CD4-positive, alpha-beta T cell treated with Interleukin-17A for 4 hours (primary cell): ENCODE results near the gene CIBAR2.
"Not testable (repeated sequence)": the region's sequence is repeated elsewhere in the genome, so short reads cannot be mapped to it uniquely, and the experiment has no call there.

Experiments used
- DNase-seq: peaks from one replicate; pipeline ENCODE4 v3.0.0-alpha.2; 2020; ENCODE audit warnings: mixed read lengths

CIBAR2 gene

DNA sequence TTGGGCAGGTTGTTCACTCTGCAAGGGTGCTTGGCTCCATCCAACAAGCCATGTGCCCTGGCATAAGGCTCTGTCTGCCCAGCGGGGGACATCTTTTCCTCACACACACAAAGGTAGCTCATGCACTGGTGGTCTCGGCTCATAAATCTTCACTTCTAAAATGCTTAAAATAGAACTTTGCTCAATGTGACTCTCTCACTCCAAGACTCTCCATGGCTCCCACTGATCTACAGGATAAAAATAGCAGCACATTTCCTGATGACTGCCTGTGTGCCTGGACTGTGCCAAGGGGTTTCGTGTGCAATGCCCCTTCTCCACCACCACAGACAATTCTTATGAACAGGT lies 15.1 kb upstream of the CIBAR2 start:
- no peak for DNase-seq

DNA sequence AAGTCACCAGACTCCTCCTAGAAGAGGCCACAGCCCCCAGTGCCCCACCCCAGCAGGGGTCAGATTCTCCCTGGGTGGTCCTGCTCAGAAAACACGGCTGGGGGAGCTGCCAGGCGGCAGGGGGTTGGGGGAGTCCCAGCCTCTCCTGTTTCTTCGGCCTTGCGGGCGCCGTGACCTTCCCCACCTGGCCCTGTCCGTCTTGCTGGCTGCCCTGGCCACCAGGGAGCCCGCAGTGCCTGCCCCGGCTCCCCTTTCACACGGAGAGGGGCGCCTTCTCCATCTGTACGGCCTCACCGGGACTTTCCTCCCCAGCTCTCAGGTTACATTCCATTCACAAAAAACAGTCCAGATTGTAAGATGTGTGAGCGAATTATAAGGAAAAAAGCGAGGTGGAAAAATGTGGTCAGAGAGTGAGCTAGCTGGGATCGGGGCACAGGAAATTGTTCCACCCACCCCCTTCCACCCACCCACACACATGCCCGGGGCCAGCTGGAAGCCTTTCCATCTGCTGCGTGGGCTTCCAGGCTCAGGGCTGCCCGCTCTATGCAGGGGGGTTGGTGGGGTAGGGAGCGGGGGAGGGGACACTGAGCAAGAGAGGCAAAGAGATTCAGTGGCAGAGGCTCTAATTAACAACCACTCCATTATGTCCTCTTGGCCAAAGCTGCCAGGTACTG lies 14.6 kb upstream of the CIBAR2 start:
- DNase-seq: no peak

DNA sequence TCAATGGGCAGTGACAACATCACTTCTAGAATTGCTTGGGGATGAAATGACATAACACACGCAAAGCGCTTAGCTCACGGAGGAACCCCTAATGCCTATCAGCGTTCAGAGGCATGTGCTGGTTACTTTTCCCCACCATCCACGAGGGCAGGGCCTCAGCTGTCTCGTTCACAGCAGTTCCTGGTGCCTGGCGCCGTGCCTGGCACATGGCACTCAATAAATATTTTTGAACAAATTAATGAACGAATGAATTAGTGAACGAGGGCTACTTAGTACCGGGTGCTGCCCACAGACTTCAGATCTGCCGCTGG lies 14.1 kb upstream of the CIBAR2 start:
- no peak for DNase-seq

DNA sequence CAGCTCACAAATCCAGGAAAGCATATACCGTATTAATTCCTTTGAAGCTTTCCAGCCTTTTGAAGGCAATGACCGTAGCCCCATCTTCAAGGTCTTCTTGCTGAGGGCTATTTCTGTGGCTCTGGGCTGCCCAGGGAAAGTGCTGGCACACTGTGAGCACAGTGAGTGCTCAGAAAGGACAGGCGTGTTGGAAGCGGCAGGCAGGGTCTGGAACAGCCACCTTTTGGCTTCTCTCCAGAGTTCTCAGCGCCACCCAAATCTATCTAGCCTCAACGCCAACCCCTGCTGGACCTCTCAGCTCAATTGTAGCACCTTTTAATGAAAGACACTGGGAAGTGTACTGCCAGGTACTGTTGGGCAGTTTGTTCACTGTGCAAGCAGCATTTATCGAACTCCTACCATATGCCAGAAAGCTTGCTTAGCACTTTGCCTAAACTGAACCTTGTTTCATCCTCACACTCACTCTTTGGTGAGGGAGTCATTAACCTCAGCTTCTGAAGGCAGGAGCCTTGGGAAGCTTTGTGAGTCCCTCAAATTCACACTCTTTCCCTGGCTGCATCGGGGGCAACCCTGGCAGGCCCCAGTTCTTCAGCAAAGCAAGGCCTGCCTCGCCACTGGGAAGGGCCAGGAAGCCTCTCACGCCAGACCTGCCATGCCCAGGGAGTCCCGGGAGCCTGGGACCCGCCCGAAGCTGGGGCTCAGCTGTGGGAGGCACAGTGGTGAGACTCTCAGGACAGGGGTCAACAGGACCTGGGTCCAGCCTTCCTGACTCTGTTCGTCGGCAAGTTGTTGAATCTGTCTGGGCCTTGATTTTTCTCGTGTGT lies 13.5 kb upstream of the CIBAR2 start:
- DNase-seq: no peak

DNA sequence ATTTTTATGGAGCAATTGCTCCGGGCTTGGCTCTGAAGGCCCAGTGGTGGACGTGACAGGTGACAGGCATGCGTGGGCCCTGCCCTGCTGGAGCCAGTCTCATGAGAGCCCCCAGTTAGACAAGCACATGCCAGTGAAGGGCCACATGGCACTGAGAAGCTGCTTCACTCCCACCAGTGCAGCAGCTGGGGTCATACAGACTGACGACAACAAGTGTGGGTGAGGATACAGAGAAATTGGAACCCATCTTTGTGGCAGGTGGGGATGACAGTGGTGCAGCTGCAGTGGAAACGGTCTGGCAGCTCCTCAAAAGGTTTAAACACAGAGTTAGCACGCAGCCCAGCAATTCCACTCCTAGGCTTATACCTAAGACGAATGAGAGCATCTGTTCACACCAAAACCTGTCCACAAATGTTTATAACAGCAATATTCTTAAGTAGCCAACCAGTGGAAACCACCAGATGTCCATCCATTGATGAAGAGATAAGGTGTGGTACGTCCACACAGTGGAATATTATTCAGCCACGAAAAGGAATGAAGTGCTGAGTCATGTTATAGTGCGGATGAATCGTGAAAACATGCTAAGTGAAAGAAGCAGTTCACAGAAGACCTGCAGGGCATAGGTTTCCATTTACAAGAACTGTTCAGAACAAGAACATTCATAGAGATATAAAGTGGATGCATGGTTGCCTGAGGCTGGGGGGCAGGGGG lies 12.5 kb upstream of the CIBAR2 start:
- no peak for DNase-seq

DNA sequence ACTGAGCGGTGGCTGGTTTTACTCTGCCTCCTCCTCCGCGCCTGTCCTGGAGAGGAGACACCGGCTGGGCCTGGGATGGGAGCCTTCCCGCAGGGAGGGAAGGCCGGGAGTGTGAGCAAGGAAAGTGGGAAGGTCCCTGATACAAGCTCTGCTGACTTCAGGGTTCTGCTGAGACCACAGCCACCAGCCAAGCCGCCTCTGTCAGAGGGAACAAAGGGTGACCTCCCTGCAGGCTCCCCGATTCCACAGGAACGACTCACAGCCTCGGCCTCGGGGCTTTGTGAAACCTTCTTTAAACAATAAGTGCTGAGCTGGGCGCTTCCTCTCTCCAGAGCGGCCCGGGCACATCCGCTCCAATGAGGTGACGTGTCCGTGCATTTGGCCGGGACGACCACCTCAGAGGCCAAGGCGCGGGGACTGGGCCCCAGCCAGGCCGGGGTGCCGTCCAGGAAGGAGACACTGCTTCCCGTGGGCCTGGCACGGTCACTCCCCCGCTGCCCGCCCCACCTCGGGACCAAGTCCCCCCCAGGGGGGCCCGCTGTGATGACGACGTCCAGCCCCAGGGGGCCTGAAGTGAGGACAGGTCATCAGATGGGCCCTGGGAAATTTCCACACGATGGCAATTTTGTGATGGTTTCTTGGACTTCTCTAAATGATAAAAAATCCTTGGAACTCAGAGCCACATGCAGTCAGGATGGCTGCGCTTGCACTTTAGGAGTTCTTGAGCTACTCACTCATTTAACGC lies 11.8 kb upstream of the CIBAR2 start:
- DNase-seq: no peak

DNA sequence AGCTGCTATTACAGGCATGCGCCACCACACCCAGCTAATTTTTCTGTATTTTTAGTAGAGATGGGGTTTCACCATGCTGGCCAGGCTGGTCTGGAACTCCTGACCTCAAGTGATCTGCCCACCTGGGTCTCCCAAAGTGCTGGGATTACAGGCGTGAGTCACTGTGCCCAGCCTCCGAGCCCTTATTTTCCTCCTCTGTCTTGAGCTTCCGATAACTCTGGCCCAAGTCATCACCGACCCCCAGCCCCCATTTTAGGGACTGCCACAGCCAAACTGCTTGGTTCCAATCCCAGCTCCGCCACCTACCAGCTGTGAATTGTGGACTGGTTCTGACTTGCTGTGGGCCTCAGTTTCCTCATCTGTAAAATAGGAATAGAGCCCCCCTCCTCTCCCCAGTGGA lies 11.2 kb upstream of the CIBAR2 start:
- DNase-seq: not testable (repeated sequence)

DNA sequence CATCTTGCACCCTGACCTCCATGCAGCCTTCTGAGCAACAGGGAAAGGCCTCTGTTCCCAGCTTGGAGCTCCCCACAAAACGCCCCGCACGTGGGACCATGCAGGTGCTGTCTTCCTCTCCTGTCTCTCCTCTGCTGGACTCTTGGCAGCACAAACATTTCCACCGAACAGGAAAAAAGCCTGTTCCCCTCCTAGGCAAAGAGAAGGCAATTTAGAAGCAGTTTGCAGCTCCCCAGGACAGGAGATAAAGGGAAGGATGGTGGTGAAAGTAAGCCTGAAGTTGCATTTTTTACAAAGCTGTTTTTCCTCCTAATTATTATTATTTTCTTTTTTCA lies 7.7 kb upstream of the CIBAR2 start:
- DNase-seq: no peak

DNA sequence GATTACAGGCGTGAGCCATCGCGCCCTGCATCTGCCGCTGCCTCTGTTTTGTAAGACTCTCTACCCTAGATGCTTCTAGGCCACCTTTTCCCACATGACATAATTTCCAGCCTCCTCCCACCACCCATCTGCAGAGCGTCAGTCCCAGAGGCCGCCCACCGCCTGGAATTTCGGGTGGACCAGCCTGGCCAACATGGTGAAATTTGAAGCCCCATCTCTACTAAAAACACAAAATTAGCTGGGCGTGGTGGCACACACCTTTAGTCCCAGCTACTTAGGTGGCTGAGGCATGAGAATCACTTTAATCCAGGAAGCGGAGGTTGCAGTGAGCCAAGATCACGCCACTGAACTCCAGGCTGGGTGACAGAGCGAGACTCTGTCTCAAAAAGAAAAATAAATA lies 5.1 kb upstream of the CIBAR2 start:
- DNase-seq: no peak

DNA sequence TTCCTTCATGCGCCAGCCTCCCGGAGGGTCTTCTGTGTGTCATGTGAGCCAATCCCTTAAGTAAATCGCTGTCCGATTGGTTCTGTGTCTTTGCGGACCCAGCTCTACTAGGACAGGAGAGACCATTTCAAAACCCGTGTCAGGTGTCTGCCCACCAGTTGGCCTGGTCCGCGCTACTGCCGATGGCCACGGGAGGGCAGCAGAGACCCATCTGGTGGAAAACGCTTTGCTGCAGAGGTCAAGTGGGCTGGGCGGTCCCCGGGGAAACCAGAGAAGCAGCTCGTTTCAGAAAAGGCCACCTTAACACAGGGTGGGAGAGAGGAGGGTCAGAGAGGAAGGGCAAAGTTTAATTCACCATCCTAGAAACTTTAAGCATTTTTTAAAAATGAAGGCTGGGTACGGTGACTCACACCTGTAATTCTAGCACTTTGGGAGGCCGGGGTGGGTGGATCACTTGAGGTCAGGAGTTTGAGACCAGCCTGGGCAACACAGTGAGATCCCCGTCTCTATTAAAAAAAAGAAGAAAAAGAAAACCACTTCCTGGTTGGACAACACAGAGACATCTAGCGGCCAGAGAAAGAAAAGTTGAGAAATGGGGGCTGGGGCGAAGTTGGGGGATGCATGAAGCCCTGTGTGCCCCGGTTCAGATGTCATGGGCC lies 2.8 kb upstream of the CIBAR2 start:
- DNase-seq: peak; percentile 83

DNA sequence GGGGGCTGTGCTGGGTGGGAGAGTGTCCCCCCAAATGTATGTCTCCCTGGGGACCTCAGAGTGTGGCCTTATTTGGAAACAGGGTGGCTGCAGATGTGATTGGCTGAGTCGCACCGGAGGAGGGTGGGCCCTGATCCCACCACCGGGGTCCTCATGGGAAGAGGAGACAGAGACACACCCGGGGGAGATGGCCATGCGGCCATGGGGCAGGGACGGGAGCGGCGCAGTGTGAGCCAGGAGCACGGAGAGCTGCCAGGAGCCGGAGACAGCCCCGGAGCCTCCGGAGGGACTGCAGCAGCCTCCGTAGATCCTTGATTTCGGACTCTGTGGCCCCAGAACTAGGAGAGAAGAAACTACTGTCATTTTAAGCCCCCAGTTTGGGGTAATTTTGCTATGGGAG lies 1.6 kb upstream of the CIBAR2 start:
- no peak for DNase-seq

DNA sequence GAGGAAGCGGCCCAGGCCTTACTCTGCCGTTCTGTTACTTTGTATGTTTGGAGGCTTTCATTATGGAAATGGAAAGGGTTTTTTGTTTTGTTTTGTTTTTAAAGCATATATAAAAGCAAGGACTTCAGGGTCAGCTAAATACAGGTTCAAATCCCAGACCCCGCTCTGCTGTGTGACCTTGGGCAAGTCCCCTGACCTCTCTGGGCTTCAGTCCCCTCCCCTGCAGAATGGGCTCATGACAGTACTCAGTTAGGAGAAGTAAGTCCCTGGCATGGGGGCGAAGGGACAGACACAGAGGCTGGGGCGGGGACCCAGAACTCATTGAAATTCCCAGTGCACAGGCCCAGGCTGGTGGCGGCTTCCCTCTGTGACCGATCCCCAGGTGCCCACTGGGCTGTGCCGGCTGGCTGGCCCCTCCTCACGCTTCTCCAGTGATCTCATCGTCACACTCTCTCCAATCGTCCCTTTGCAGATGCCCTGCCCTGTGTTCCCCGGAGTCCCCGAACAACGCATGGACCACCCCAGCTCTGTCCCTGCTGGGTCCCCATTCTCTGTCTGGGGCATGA lies 979 bp upstream of the CIBAR2 start:
- no peak for DNase-seq

DNA sequence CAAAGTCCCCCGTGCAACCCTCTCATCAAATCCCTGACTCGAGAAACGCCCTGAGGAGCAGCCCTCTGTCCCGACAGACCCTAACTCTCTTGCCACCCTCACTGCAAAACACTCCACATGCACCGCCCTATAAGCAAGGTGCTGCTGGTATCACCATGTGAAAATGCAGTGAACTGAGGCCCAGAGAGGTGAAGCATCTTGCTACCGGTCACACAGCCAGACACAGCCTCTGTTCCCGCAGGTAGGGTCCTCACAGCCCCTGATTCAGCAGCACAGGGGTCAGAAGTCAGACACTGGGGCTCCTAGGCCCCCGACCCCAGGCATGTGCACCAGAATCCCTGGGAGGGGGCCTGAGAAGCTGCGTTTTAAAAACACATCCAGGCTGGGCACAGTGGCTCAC lies 1.1 kb downstream of the CIBAR2 start:
- DNase-seq: no peak

DNA sequence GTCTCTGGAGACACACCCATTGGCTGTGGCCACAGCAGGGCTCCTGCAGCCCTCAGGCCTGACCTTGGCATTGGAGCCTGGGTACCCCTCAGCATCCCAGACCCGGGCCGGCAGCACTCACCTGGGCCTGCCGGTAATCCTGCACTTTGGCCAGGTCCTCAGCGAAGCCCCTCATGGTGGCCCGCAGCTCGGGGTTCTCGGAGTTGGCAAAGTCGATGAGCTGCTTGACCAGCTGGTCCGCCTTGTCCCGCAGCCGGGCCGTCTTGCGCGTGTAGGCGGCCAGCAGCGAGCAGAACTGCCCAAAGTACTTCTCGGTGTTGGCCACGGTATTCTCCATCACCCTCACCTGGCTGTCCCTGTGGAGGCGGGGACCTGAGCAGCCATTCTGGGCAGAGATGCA lies 2.2 kb downstream of the CIBAR2 start:
- DNase-seq: no peak

DNA sequence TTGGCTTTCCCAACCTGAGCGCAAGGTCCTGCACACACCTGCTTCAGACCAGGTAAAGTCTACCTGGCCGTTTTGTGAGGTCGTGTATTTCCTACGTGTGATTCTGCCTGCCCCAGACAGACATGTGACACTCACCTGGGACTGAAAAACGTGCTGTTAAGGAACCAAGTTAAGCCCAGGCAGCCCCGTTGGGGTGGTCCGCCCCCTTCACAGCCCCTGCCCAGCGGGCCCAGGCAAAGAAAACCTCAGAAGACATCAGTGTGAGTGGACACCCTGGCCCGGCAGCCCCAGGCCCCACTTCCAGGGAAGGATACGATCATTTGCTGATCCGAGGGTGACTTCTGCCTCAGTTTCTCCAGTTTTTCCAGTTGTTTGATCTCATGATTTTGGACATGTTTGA lies 4.7 kb downstream of the CIBAR2 start:
- DNase-seq: no peak

DNA sequence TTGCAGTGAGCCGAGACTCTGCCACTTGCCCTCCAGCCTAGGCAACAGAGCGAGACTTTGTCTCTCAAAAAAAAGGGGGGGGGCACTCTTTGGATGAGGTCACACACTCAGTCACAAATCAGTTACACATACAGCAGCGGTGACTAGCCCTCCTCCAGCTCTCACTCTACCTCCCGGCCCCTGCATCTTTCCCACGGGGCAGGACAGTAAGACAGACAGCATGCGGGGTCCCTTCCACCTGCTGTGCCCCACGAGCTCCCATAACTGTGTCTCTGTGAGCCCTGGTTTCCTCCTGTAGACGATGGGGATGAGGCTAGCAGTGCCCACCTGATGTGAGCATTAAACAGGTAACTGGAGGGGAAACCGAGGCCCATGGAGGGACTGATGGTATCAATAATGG lies 5.2 kb downstream of the CIBAR2 start:
- no peak for DNase-seq

DNA sequence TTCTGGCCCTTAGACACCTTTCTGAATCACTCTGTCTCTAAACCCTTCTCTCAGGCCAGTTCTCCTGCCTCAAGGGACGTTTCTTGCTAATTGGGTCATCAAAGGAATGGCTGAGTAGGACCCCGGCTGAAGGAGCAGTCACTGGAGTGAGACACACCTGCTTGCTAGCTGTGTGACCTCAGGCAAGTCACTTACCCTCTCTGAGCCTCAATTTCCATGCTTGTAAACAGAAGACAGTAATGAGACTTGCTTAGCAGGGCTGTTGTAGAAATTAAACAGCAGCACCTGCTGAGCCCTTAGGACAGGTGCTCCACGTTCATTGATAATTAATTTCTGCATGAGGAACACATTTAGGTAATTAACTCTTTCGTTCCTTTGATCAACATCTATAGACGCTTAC lies 6.8 kb downstream of the CIBAR2 start:
- no peak for DNase-seq

DNA sequence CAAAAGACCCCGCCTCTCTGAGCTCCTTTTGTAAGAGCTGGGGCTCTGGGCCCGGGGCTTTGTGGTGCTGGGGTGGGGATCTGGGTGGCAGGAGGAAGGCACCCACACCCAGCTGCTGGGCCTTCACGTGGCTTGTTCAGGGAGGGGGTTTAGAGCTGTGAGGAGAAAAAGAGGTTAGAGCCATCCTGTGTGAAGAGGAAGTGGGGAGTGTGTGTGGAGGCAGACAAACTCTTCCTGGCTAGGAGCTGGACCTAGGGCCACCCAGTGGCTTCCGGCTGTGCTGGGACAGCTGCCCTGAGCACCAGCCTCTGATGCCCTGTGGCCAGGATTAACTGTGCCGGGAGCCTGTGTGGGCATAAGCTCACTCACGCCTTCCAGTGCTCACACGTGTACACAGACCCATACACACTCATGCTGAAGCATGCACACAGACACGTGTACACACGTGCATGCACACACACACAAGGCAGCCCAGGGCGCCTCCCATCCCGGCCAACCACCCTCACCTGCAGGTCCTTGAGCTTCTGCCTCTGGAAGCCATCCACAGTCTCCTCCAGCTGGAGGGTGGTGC lies 7.4 kb downstream of the CIBAR2 start:
- peak; percentile 43 for DNase-seq

DNA sequence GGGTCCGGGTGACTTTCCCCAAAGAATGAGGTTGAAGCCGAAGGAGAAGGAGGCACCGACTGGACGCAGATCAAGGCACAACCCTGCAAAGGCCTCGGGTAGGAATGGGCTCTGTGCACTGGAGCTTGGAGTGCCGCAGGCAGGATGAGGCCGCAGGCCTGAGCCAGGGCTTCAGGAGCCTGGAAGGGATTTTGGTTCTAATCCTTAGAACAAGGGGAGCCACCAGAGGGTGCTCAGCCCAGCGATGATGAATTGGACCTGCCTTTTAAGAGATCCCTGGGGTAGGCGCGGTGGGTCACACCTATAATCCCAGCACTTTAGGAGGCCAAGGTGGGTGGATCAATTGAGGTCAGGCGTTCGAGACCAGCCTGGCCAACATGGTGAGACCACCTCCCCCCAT lies 8.1 kb downstream of the CIBAR2 start:
- no peak for DNase-seq

DNA sequence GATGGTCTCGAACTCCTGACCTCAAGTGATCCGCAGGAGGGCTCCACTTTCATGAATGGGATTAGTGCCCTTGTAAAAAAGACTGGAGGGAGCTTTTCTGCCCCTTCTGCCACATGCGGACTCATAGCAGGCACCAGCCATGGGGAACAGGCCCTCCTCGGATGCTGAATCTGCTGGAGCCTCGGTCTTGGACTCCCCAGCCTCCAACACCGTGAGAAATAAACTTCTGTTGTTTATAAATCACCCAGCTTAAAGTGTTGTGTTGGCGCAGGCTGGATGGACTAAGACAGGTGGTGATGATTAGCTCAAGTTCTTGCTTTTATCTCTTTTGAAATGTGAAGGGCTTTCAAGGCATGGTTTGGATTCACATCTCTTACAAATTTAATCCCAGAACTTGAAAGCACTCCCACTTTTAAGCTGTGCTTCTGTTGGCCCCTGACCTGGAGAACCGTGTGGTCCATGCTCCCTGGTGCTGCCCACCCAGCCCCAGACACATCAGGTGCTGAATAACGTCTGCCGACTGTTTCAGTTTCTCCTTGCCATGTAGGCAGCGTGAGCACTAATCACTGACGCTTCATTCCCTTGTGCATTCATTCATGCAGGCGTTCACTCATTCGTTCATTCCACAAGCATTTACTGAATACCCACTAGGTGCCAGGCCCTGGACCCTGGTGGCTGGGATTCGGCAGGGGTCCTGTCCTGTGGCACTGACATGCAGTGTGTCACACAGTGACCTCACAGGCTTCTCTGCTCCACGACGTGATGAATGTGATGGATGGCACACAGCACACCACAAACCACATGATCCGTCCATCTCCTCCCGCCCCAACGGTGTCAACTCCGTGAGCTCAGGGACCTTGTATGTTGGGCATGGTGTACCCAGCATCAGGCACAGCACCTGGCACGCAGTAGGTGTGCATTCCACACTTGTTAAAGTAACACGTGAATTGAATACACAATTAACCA lies 8.9 kb downstream of the CIBAR2 start:
- no peak for DNase-seq

DNA sequence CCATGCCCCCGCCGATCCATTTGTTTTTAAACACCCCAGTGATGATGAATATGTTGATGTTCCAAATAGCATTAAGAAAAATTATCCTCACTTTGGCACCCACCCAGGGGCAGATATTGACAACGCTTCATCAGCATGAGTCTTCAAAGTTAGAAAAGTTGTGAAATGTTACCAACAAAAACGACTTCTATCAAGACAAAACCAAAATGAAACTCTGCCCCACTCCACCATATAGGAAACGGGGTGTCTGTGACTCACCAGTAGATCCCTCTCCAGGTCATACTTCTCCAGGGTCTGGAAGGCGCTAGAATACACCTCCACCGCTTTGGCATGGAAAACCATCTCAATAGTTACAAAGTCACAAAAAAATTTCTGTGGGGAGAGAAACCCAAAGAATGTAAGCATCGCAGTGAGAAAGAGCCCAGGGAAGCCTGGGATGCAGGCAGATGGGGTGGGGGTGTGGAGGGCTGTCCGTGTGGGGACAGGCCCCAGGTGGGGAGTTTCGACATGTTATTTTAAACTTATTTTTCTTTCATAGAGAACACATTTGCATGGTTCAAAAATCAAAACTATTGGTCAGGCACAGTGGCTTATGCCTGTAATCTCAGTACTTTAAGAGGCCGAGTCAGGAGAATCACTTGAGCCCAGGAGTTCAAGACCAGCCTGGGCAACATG lies 10.2 kb downstream of the CIBAR2 start:
- DNase-seq: no peak
